Testis (tissue), 2 donors: Measurements from ENCODE around the gene PHRF1.

Experiments
- POLR2A ChIP-seq: fragments of 450-650 bp; IDR thresholded peaks from one replicate; pipeline ENCODE4 v1.6.1; 2017; ENCODE audit warnings: antibody characterized with exemption, mild to moderate bottlenecking, moderate library complexity
- TF ChIP-seq, protein P1 (sequence below), 3 experiments: fragments of 450-650 bp in 2 of 3; fragments of 200-600 bp in 1 of 3; sonication (generic) in 1 of 3; IDR thresholded peaks; one replicate each; pipeline ENCODE4 v1.5.1; 2016 to 2019; ENCODE audit warnings: antibody characterized with exemption in 3 of 3, mild to moderate bottlenecking in 2 of 3, moderate library complexity in 1 of 3

- TF ChIP-seq, protein P1, sequence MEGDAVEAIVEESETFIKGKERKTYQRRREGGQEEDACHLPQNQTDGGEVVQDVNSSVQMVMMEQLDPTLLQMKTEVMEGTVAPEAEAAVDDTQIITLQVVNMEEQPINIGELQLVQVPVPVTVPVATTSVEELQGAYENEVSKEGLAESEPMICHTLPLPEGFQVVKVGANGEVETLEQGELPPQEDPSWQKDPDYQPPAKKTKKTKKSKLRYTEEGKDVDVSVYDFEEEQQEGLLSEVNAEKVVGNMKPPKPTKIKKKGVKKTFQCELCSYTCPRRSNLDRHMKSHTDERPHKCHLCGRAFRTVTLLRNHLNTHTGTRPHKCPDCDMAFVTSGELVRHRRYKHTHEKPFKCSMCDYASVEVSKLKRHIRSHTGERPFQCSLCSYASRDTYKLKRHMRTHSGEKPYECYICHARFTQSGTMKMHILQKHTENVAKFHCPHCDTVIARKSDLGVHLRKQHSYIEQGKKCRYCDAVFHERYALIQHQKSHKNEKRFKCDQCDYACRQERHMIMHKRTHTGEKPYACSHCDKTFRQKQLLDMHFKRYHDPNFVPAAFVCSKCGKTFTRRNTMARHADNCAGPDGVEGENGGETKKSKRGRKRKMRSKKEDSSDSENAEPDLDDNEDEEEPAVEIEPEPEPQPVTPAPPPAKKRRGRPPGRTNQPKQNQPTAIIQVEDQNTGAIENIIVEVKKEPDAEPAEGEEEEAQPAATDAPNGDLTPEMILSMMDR (IDR thresholded peaks at IDR 0.05) = no peak
- no peak for TF ChIP-seq POLR2A
Measured at GRCh38 chr11:530960-531831, 45.1 kb upstream of the PHRF1 start.
